ENCODE data around the gene PIP4K2C.

DNA sequence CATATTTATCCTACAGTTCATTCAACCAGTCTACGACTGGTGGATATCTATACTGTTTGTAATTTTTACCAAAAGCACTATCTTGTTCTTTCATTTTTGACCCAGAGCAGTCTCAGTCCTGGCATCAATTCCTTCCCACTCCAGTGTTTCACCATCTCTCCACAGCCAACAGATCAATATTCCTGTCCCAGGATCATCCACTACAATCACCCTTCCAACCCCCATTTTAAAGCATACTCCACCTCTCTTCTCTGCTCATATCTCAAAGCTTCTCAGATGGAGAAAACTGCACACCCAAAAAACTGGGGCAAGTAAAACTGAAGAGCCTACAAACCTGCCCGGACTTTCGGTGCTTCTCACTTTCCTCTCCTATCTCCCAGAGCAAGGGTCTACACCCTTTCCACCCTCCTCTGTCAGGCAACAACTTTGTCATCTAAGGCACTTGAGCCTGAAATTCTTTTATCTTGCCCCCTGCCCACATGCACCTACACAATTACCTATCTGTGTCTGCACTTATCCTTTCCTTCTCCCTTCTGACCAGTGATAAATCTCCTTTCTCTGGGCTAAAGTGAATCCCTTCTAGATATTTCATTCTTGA is 4.1 kb upstream of the PIP4K2C start:
- no peak for TF ChIP-seq GATA3 (IDR thresholded peaks at IDR 0.05; ENCODE audit: low read depth, low read length)
- TF ChIP-seq GATA2 (IDR thresholded peaks at IDR 0.05; ENCODE audit: low read depth, low read length): no peak

All from SH-SY5Y (cell line).